HG03108 (cell line): ENCODE results near the gene CCNC.

Experiments used
- ATAC-seq: cut with Tn5 transposase; IDR thresholded peaks from one replicate; pipeline ENCODE4 v1.9.1; 2021; ENCODE audit warnings: moderate library complexity; ENCODE audit not compliant: unreplicated experiment

Gene CCNC

GRCh38 chr6:99568103-99568933 is at the start of gene CCNC:
Gene CCNC (minus strand): TSS chr6:99568660. CDS start chr6:99568527, 133 bp downstream.
- peak; percentile 98 for ATAC-seq

- no peak for ATAC-seq
Measured at GRCh38 chr6:99617131-99617530, 48.7 kb upstream of the CCNC start.

GRCh38 chr6:99614430-99615186 is 46.1 kb upstream of the CCNC start:
- peak; percentile 15 for ATAC-seq

- peak; percentile 57 for ATAC-seq
Measured at GRCh38 chr6:99613705-99614429, 45.4 kb upstream of the CCNC start.

- peak; percentile 54 for ATAC-seq
Measured at GRCh38 chr6:99613409-99613704, 44.9 kb upstream of the CCNC start.

GRCh38 chr6:99612551-99613408 is 44.3 kb upstream of the CCNC start:
- no peak for ATAC-seq

- peak; percentile 41 for ATAC-seq
Measured at GRCh38 chr6:99611148-99611547, 42.7 kb upstream of the CCNC start.

- no peak for ATAC-seq
Measured at GRCh38 chr6:99609905-99610489, 41.5 kb upstream of the CCNC start.

GRCh38 chr6:99608886-99609482 is 40.5 kb upstream of the CCNC start:
- ATAC-seq = no peak

- ATAC-seq = no peak
Measured at GRCh38 chr6:99608059-99608885, 39.8 kb upstream of the CCNC start.

GRCh38 chr6:99607416-99608036 is 39.1 kb upstream of the CCNC start:
- no peak for ATAC-seq

- ATAC-seq = no peak
Measured at GRCh38 chr6:99606656-99607415, 38.4 kb upstream of the CCNC start, which contains the start of gene PRDM13. Gene PRDM13 (plus strand): TSS chr6:99606833. CDS start chr6:99607035, 202 bp downstream.

- ATAC-seq = no peak
Measured at GRCh38 chr6:99605911-99606655, 37.6 kb upstream of the CCNC start.

- ATAC-seq = no peak
Measured at GRCh38 chr6:99605074-99605734, 36.7 kb upstream of the CCNC start.

- ATAC-seq = no peak
Measured at GRCh38 chr6:99604166-99605073, 36.0 kb upstream of the CCNC start.
